Measurements from ENCODE around the gene HMCN2. TPM values are rescaled to one million over a fixed set of nuclear protein-coding genes. Genes with fewer than 3 reads are reported as not detected.

The HMCN2 gene
- total RNA-seq, 1 donor from 2014 or later = 0.15 TPM

DNA sequence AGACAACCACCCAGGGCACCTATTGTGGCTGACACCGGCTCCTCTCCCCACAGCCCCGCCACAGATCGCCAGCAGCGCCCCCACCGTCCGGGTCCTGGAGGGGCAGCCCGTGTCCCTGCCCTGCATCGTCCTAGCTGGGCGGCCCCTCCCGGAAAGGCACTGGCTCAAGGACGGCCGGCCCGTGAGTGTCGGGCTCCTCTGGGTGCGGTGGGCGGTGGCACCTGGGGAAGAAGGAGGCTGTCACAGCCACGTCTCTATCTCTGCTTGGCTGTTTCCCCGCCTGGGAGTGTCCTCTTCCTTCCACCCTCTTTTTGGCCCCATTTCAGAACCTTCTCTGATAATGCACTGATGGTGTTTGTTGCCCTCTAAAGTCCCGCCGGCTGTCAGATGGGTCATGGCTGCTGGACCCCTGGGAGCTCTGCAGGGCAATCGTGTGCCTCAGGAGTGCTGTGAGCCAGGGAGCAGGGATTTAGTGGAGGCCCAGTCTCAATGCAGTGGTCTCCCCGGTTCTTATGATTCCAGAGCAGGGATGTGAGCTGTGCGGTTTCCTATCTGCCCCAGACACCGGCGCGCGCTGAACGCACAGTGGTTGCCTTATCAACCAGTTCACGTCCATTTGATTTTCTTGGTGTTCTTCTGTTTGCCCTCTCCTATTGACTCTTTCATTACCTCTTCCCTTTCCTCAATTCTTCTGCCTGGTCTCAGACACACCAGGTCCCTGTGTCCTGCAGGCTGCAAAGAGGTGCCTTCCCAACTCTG is 55.3 kb downstream of the HMCN2 start:
- Mint-ChIP-seq H3K27ac (no peak overlapping the region), H3K4me3 (no peak overlapping the region), H3K27me3 (ENCODE audit: insufficient read depth, low read depth) (peaks cover 21% of the 10 kb centered on the region), H3K4me1 (peaks cover 28% of the 10 kb centered on the region), H3K36me3 (no peaks in the 10 kb centered on the region), H3K9me3 (no peaks in the 10 kb centered on the region)
- no peak overlapping the region for H3K9ac ChIP-seq
- no peaks in the 10 kb centered on the region for H3K79me2 ChIP-seq (ENCODE audit: low read depth)
- peak overlapping the region; percentile 53 for H2AFZ ChIP-seq (replicated peaks)
- TF ChIP-seq EZH2 (IDR thresholded peaks at IDR 0.05) = no peak
- TF ChIP-seq, protein P1, sequence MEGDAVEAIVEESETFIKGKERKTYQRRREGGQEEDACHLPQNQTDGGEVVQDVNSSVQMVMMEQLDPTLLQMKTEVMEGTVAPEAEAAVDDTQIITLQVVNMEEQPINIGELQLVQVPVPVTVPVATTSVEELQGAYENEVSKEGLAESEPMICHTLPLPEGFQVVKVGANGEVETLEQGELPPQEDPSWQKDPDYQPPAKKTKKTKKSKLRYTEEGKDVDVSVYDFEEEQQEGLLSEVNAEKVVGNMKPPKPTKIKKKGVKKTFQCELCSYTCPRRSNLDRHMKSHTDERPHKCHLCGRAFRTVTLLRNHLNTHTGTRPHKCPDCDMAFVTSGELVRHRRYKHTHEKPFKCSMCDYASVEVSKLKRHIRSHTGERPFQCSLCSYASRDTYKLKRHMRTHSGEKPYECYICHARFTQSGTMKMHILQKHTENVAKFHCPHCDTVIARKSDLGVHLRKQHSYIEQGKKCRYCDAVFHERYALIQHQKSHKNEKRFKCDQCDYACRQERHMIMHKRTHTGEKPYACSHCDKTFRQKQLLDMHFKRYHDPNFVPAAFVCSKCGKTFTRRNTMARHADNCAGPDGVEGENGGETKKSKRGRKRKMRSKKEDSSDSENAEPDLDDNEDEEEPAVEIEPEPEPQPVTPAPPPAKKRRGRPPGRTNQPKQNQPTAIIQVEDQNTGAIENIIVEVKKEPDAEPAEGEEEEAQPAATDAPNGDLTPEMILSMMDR (IDR thresholded peaks at IDR 0.05) = peak; percentile 50
- no peak for TF ChIP-seq EZH2phosphoT487 (IDR thresholded peaks at IDR 0.05)
- no peak overlapping the region for H3K27ac ChIP-seq
- peak; percentile 68 for DNase-seq (ENCODE audit: low spot score)
- H3K4me3 ChIP-seq = no peak overlapping the region
- no peaks in the 10 kb centered on the region for H4K20me1 ChIP-seq (ENCODE audit: low read depth)
- H3K27me3 ChIP-seq = no peaks in the 10 kb centered on the region
- H3K36me3 ChIP-seq = no peaks in the 10 kb centered on the region
- H3K4me1 ChIP-seq = peaks cover 23% of the 10 kb centered on the region
- peaks cover 7% of the 10 kb centered on the region for H3F3A ChIP-seq (ENCODE audit: low read depth)
- H3K4me2 ChIP-seq = no peak overlapping the region
- H3K9me3 ChIP-seq (ENCODE audit: low read depth) = no peaks in the 10 kb centered on the region

DNA sequence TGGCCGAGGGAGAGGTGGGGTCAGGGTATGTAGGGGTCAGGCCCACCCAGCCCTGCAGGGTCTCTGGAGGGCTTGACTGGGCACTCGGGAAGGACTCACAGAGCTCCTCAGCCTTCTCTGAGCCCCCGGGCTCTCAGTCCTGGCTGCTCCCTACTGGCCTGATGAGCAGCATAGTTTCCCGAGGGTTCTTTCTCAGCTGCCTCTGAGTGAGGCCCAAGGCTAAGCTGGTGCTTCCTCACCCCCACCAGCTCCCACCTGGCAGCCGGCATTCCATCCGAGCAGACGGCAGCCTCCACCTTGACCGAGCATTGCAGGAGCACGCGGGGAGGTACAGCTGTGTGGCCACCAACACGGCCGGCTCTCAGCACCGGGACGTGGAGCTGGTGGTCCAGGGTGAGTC is 56.0 kb downstream of the HMCN2 start:
- Histone ChIP-seq H3K4me3 (no peak overlapping the region), H3K36me3 (no peaks in the 10 kb centered on the region), H3K27me3 (no peaks in the 10 kb centered on the region), H3K9me3 (ENCODE audit: low read depth) (no peaks in the 10 kb centered on the region), H4K20me1 (ENCODE audit: low read depth) (no peaks in the 10 kb centered on the region), H3K27ac (no peak overlapping the region), H3K9ac (no peak overlapping the region), H3K4me2 (no peak overlapping the region), H2AFZ (replicated peaks) (no peak overlapping the region), H3F3A (ENCODE audit: low read depth) (peaks cover 7% of the 10 kb centered on the region), H3K4me1 (peaks cover 23% of the 10 kb centered on the region), H3K79me2 (ENCODE audit: low read depth) (no peaks in the 10 kb centered on the region)
- no peak for TF ChIP-seq EZH2 (IDR thresholded peaks at IDR 0.05)
- TF ChIP-seq EZH2phosphoT487 (IDR thresholded peaks at IDR 0.05) = no peak
- TF ChIP-seq, protein P1 (IDR thresholded peaks at IDR 0.05) = no peak
- peaks cover 28% of the 10 kb centered on the region for H3K4me1 Mint-ChIP-seq
- no peak for DNase-seq (ENCODE audit: low spot score)
- H3K27me3 Mint-ChIP-seq (ENCODE audit: insufficient read depth, low read depth) = peaks cover 22% of the 10 kb centered on the region
- H3K36me3 Mint-ChIP-seq = no peaks in the 10 kb centered on the region
- H3K27ac Mint-ChIP-seq = no peak overlapping the region
- no peaks in the 10 kb centered on the region for H3K9me3 Mint-ChIP-seq
- no peak overlapping the region for H3K4me3 Mint-ChIP-seq

DNA sequence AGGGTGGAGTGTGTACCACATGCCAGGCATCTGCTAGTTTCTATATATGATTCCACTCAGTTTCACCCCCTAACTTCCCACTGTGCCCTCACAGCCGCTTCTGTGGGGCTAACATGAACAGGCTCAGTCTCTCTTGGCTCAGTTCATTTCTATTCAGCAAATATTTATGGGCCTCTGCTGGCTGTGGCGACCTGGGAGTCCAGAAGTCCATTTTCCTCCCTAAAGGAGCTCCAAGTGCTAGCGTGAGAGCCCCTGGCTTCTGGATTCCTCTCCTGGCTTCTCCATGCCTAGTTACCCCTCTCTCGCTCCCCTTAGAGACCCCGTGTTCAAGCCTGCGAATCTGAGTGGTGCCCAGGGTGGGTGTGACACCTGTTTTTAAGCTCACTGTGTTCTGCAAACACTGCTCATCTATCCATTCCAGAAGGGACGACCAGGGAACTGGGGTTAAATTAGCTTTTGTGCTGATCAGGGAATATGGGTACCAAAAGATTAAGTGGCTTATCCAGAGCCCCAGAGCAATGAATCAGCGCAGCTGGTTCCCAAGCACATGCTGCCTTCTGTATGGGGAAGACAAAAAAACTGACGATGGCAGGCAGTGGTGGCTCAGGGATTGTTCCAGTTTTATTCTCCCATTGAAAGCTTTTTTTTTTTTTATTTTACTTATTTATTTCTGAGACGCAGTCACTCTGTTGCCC is 57.6 kb downstream of the HMCN2 start:
- no peak overlapping the region for H3K9ac ChIP-seq
- no peak overlapping the region for H3K27ac ChIP-seq
- H3K79me2 ChIP-seq (ENCODE audit: low read depth) = no peaks in the 10 kb centered on the region
- Mint-ChIP-seq H3K4me1 (peaks cover 16% of the 10 kb centered on the region), H3K27me3 (ENCODE audit: insufficient read depth, low read depth) (peaks cover 18% of the 10 kb centered on the region), H3K9me3 (no peaks in the 10 kb centered on the region), H3K36me3 (no peaks in the 10 kb centered on the region), H3K4me3 (no peak overlapping the region), H3K27ac (no peak overlapping the region)
- H3K4me3 ChIP-seq = no peak overlapping the region
- TF ChIP-seq EZH2phosphoT487 (IDR thresholded peaks at IDR 0.05) (no peak), EZH2 (IDR thresholded peaks at IDR 0.05) (no peak)
- TF ChIP-seq, protein P1 (IDR thresholded peaks at IDR 0.05) = no peak
- no peak overlapping the region for H3K4me2 ChIP-seq
- peaks cover 3% of the 10 kb centered on the region for H3F3A ChIP-seq (ENCODE audit: low read depth)
- no peaks in the 10 kb centered on the region for H3K9me3 ChIP-seq (ENCODE audit: low read depth)
- H3K36me3 ChIP-seq = no peaks in the 10 kb centered on the region
- no peak for DNase-seq (ENCODE audit: low spot score)
- H3K4me1 ChIP-seq = peaks cover 12% of the 10 kb centered on the region
- no peaks in the 10 kb centered on the region for H4K20me1 ChIP-seq (ENCODE audit: low read depth)
- H2AFZ ChIP-seq (replicated peaks) = no peak overlapping the region
- no peaks in the 10 kb centered on the region for H3K27me3 ChIP-seq

Measured in neural progenitor cell (in vitro differentiated cells).